HepG2 (cell line): Measurements from ENCODE around the gene HOXA10. TPM values are rescaled to one million over a fixed set of nuclear protein-coding genes. Genes with fewer than 3 reads are reported as not detected.

Source experiments
- ADNP ChIP-seq: sonication (generic); formaldehyde crosslinking; IDR thresholded peaks from 2 replicates; pipeline ENCODE4 v1.4.0; 2020; ENCODE audit warnings: missing genetic modification reagents
- PRPF4 ChIP-seq: fragments of 200-400 bp; formaldehyde crosslinking; IDR thresholded peaks from 2 replicates; pipeline ENCODE4 v1.6.1; 2016; ENCODE audit warnings: low read length, low read depth; ENCODE audit not compliant: poor library complexity, severe bottlenecking
- RNF2 ChIP-seq: fragments of 450-650 bp; conservative IDR thresholded peaks from 2 replicates; pipeline ENCODE4 v1.6.1; 2016; ENCODE audit warnings: low read depth
- TBX3 ChIP-seq: fragments of 450-650 bp; IDR thresholded peaks from 2 replicates; pipeline ENCODE4 v1.6.1; 2017; ENCODE audit warnings: antibody characterized with exemption, mild to moderate bottlenecking, inconsistent platforms, borderline replicate concordance
- ZFYVE20 ChIP-seq: sonication (generic); formaldehyde crosslinking; IDR thresholded peaks from 2 replicates; pipeline ENCODE4 v1.8.0; 2023; ENCODE audit warnings: low read depth, mild to moderate bottlenecking, moderate library complexity, missing genetic modification reagents, borderline replicate concordance
- ZNF83 ChIP-seq: sonication (generic); formaldehyde crosslinking; IDR thresholded peaks from 2 replicates; pipeline ENCODE4 v1.4.0; 2020; ENCODE audit warnings: missing genetic modification reagents, mild to moderate bottlenecking, borderline replicate concordance
- polyA plus RNA-seq, 8 experiments: library from polyadenylated mRNA; depleted of rRNA in 3 of 8; stranded (reverse) in 7 of 8; unstranded in 1 of 8; fragments of >200 nt; fragmentation: Illumina TruSeq in 4 of 8; extraction: Trizol in 4 of 8; gene quantifications; 2 replicates each; pipeline versions ENCODE4 v1.2.1 to v1.2.3, GENCODE V29; 2011 to 2016; ENCODE audit warnings: low read depth in 4 of 8, missing spikeins in 1 of 8, mixed read lengths in 1 of 8; ENCODE audit not compliant: insufficient read depth in 1 of 8
- total RNA-seq, 5 experiments: library from RNA; depleted of rRNA; stranded (reverse); fragments of >200 nt; fragmentation: Illumina TruSeq; extraction: Trizol; gene quantifications; 2 replicates each; pipeline ENCODE4 v1.2.3, GENCODE V29; 2016; ENCODE audit warnings: low read depth in 1 of 5
- TF ChIP-seq, protein P1 (sequence below): sonication (generic); formaldehyde crosslinking; IDR thresholded peaks from 2 replicates; pipeline ENCODE4 v1.5.1; 2020; ENCODE audit warnings: missing genetic modification reagents, mild to moderate bottlenecking, borderline replicate concordance
- TF ChIP-seq, protein P2 (sequence below): sonication (generic); formaldehyde crosslinking; IDR thresholded peaks from 2 replicates; pipeline ENCODE4 v1.4.0; 2020; ENCODE audit warnings: missing genetic modification reagents
- TF ChIP-seq, protein P3 (sequence below): IDR thresholded peaks from 2 replicates; pipeline ENCODE4 v1.4.0; 2020; ENCODE audit warnings: mild to moderate bottlenecking, missing genetic modification reagents
- TF ChIP-seq, protein P4 (sequence below): sonication (generic); formaldehyde crosslinking; IDR thresholded peaks from 2 replicates; pipeline ENCODE4 v1.4.0; 2020; ENCODE audit warnings: missing genetic modification reagents

Gene HOXA10
- total and polyA plus RNA-seq, 2 of the 13 experiments (the other 11 are each of a cell fraction or from before 2014, with no cell fraction given): not detected

DNA sequence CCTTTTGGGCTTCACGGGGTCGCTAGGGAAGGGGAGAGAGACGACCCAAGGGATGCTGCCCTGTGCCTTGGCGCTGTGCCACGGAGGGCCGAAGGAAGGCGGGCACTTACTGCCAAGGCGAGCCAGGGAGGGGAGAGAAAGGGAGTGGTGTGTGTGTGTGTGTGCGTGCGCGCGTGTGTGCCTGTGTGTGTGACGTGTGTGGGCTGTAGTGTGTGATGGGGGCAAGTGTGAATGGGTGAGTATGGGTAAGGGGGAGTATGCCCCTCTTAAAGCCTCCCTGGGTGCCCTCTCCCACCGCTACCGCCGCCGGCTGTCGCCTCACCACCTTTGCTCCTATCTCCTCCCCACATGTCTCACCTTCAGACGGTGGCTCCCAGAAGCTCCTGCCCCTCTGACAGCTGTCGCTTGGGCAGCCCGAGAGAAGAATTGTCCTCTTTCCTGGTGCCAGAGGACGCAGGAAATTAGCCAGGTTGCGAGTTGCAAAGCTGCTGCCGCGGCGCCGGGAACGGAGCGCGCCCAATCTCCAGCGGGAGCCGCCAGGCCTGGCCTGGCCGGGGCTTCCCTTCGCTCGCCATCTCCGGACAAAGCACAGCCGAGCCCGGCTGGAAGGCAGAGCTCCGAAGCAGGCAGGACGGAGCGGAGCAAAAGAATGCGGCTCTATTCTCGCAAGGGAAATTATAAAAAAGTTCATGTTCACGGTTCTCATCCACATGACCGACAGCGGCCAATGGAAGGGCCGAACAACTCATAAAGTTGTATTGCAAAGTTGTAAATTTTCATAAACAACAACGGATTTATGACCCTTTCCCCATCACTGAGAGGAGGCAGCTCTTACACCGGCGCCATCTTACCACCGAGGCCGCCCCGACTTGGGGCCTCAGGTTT, 21.9 kb downstream of the HOXA10 start, which contains the start of gene HOXA3 (continued):
- TF ChIP-seq, protein P1, sequence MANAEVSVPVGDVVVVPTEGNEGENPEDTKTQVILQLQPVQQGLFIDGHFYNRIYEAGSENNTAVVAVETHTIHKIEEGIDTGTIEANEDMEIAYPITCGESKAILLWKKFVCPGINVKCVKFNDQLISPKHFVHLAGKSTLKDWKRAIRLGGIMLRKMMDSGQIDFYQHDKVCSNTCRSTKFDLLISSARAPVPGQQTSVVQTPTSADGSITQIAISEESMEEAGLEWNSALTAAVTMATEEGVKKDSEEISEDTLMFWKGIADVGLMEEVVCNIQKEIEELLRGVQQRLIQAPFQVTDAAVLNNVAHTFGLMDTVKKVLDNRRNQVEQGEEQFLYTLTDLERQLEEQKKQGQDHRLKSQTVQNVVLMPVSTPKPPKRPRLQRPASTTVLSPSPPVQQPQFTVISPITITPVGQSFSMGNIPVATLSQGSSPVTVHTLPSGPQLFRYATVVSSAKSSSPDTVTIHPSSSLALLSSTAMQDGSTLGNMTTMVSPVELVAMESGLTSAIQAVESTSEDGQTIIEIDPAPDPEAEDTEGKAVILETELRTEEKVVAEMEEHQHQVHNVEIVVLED (CRISPR knock-in tag): no peak
- TF ChIP-seq TBX3 (no peak), ADNP (CRISPR knock-in tag) (no peak), PRPF4 (no peak), ZFYVE20 (CRISPR knock-in tag) (no peak), RNF2 (peak; percentile 39; the same call in 1 of the 2 replicates), ZNF83 (CRISPR knock-in tag) (no peak)
- TF ChIP-seq, protein P2, sequence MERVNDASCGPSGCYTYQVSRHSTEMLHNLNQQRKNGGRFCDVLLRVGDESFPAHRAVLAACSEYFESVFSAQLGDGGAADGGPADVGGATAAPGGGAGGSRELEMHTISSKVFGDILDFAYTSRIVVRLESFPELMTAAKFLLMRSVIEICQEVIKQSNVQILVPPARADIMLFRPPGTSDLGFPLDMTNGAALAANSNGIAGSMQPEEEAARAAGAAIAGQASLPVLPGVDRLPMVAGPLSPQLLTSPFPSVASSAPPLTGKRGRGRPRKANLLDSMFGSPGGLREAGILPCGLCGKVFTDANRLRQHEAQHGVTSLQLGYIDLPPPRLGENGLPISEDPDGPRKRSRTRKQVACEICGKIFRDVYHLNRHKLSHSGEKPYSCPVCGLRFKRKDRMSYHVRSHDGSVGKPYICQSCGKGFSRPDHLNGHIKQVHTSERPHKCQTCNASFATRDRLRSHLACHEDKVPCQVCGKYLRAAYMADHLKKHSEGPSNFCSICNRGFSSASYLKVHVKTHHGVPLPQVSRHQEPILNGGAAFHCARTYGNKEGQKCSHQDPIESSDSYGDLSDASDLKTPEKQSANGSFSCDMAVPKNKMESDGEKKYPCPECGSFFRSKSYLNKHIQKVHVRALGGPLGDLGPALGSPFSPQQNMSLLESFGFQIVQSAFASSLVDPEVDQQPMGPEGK (CRISPR knock-in tag): no peak
- TF ChIP-seq, protein P3, sequence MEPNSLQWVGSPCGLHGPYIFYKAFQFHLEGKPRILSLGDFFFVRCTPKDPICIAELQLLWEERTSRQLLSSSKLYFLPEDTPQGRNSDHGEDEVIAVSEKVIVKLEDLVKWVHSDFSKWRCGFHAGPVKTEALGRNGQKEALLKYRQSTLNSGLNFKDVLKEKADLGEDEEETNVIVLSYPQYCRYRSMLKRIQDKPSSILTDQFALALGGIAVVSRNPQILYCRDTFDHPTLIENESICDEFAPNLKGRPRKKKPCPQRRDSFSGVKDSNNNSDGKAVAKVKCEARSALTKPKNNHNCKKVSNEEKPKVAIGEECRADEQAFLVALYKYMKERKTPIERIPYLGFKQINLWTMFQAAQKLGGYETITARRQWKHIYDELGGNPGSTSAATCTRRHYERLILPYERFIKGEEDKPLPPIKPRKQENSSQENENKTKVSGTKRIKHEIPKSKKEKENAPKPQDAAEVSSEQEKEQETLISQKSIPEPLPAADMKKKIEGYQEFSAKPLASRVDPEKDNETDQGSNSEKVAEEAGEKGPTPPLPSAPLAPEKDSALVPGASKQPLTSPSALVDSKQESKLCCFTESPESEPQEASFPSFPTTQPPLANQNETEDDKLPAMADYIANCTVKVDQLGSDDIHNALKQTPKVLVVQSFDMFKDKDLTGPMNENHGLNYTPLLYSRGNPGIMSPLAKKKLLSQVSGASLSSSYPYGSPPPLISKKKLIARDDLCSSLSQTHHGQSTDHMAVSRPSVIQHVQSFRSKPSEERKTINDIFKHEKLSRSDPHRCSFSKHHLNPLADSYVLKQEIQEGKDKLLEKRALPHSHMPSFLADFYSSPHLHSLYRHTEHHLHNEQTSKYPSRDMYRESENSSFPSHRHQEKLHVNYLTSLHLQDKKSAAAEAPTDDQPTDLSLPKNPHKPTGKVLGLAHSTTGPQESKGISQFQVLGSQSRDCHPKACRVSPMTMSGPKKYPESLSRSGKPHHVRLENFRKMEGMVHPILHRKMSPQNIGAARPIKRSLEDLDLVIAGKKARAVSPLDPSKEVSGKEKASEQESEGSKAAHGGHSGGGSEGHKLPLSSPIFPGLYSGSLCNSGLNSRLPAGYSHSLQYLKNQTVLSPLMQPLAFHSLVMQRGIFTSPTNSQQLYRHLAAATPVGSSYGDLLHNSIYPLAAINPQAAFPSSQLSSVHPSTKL (CRISPR knock-in tag): no peak
- TF ChIP-seq, protein P4, sequence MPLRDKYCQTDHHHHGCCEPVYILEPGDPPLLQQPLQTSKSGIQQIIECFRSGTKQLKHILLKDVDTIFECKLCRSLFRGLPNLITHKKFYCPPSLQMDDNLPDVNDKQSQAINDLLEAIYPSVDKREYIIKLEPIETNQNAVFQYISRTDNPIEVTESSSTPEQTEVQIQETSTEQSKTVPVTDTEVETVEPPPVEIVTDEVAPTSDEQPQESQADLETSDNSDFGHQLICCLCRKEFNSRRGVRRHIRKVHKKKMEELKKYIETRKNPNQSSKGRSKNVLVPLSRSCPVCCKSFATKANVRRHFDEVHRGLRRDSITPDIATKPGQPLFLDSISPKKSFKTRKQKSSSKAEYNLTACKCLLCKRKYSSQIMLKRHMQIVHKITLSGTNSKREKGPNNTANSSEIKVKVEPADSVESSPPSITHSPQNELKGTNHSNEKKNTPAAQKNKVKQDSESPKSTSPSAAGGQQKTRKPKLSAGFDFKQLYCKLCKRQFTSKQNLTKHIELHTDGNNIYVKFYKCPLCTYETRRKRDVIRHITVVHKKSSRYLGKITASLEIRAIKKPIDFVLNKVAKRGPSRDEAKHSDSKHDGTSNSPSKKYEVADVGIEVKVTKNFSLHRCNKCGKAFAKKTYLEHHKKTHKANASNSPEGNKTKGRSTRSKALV (CRISPR knock-in tag): peak; percentile 80; the same call in 1 of the 2 replicates
- TF ChIP-seq, all 625 proteins: peak for 5
